Activated CD8-positive, alpha-beta memory T cell treated with anti-CD3 and anti-CD28 coated beads for 4 hours (primary cell): ENCODE results near the gene WDR48.

Experiments
- DNase-seq, 2 donors: peaks; one replicate each; pipeline ENCODE4 v3.0.0-alpha.2; 2020; ENCODE audit warnings: low read depth in 2 of 2

The WDR48 gene

GRCh38 chr3:39101022-39101689 is 49.3 kb downstream of the WDR48 start:
- peak in 1 of 2 donors; percentile 26 for DNase-seq

GRCh38 chr3:39102504-39103323 is 50.9 kb downstream of the WDR48 start:
- no peak for DNase-seq

DNA sequence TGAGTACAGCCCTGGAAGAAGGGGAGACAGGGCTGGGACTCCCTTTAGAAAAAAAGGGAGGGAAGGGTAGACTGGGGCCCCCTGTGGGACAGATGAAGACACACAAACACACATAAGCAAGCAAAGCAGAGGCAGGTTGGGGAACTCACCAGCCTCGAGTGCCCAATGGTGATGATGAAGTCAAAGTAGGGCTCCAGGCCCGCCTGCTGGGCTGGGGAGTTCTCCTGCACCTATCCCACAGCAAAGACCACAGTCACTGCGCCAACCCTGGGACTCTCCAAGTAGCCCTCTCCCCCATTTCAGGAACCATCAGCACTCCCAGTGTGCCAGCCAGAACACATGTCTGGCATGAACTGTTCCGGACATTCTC is 51.5 kb downstream of the WDR48 start:
- no peak for DNase-seq

GRCh38 chr3:39103791-39104552 is 52.2 kb downstream of the WDR48 start:
- DNase-seq = no peak

GRCh38 chr3:39104961-39105686 is 53.3 kb downstream of the WDR48 start:
- DNase-seq = no peak

GRCh38 chr3:39105687-39106063 is 53.9 kb downstream of the WDR48 start:
- DNase-seq = no peak

GRCh38 chr3:39106281-39106811 is 54.5 kb downstream of the WDR48 start:
- no peak for DNase-seq

DNA sequence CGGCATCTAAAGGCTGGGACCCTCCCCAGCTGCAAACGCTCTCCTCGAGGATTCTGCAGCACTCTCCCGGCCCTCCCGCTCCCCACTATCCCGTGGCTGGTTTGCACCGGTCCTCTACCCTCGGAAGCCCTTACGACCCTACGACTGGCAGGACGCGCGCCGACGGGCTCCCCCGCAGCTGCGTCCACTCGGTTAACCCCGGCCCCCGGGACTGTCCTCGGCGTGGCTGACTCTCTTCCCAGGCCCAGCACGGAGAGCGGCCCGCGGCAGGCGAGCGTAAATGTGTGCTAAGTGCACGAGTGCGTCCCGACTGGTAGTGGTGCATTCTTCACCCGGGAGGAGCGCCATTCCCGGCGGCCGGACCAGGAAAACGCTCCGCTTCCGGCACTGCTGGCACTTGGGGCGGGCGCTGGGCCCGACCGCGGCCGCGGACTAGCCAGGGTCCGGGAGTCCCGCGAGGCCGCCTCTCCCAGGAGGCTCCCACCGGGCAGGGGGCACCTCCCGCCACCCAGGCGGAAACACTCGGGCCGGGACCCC is 55.1 kb downstream of the WDR48 start:
- no peak for DNase-seq

- peak; percentile 29 to 34 for DNase-seq
Observed at GRCh38 chr3:39107388-39108199, 55.8 kb downstream of the WDR48 start, which contains the start of the genes GORASP1 and TTC21A. Gene GORASP1 (minus strand): TSS chr3:39107627. CDS start chr3:39107541, 86 bp downstream. Gene TTC21A (plus strand): TSS chr3:39107680. CDS start chr3:39107838, 158 bp downstream.

GRCh38 chr3:39108200-39108710 is 56.4 kb downstream of the WDR48 start:
- no peak for DNase-seq

DNA sequence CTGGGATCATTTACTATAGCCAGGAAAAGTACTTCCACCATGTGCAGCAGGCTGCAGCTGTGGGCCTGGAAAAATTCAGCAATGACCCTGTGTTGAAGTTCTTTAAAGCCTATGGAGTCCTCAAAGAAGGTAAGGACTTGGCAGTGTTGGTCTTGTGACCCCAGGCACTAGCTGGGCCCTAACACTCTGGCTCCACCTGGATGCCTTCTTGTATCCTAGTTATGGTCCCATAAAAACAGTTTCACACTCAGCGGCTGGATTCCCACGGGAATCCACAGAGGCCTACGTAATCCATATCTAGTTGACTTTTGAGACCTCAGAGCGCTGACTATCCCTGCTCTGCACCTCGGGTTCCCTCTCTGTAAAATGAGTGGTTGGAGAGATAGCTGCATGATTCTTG is 57.3 kb downstream of the WDR48 start:
- no peak for DNase-seq

- no peak for DNase-seq
Observed at GRCh38 chr3:39110041-39110639, 58.3 kb downstream of the WDR48 start.

- DNase-seq = no peak
Observed at GRCh38 chr3:39112113-39112512, 60.3 kb downstream of the WDR48 start.

- DNase-seq = no peak
Observed at GRCh38 chr3:39112535-39112934, 60.7 kb downstream of the WDR48 start.

- no peak for DNase-seq
Observed at GRCh38 chr3:39113291-39113690, 61.5 kb downstream of the WDR48 start.

DNA sequence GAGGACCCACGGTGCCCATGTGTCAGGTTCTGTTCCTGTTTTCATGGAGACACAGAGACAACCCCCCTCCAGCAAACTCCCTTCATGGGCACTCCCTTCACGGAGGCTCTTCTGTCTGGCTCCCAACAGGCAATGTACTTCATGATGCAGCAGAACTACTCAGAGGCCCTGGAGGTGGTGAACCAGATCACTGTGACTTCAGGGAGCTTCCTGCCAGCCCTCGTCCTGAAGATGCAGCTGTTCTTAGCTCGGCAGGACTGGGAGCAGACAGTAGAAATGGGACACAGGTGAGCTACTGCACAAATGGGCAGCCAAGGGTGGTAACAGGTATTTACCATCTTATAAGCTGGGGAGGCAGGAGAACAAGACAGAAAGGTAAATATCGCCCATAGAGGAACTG is 62.6 kb downstream of the WDR48 start:
- DNase-seq = no peak

DNA sequence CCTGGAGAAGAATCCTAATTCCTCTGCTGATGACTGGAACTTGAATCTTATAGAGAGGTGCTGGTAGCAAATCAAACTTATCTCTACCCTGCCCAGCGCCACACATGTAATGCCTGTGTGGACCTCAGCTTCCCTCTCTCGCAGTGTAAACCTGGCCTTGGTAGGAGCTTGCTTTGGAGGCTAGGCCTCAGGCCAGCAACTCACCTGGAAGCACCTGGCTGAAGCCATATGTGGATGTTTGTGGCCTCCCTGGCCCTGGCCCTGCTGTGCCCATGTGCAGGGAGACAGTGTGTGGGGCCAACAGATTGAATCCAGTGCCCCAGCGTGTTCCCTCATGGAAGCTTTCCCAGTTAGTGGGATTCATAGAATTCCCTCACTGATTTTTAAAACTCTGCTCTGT is 64.1 kb downstream of the WDR48 start:
- DNase-seq = no peak

DNA sequence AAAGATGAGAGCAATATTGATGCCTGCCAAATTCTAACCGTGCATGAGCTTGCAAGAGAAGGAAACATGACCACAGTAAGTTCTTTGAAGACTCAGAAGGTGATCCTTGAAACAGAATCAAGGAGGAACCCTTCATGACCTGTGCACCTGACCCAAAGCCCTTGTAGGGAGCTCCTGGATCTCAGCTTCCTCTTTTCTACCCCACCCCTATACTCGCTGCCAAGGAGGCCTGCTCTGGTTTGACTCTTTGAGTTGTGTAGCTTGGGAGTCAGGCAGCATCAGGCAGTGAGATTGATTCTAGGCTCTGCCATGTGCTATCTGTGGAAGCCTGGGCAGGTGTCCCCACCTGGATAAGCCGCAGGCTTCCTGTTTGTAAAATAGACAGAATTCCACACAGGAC is 66.3 kb downstream of the WDR48 start:
- DNase-seq = no peak

DNA sequence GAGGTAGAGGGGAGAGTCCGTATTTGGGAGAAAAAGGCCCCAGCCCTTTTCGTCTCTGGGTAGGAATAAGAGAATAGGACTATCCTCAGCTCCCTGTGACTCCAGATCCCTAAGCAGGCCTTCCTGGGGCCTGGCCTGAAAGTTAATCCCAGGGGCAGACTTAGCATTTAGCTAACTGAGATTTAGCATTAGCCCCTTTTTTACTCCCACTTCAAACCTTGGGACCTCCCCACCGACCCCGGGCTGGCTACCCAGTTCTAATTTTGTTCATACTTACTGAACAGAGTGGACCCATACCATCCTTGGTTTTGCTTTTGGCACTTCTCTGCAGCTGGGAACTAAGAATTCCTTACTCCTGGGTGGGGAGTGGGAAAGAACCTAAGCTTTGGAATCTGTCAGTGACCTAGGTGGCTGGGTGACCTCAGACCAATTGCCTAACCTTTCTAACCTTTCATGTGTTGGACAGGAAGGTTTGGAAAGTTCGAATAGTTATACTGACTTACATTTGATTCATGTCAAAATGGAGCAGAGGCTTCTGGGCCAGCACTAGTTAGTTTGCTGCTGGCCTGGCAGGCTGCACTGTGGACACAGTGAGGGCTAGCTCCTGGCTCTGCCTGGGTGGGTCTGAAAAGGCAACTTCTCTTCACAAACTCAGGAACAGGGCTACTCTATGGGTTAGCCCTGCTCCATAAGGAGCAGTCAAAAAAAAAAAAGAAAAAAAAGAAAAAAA is 67.3 kb downstream of the WDR48 start:
- DNase-seq = no peak
